Measurements from ENCODE around the gene SLC13A1. TPM values are rescaled to one million over a fixed set of nuclear protein-coding genes. Genes with fewer than 3 reads are reported as not detected.
A peak's percentile ranks its signal among the peaks of the same experiment; 100 is the strongest.

SLC13A1 gene
- total RNA-seq, 6 donors from 2014 or later, result not detected

DNA sequence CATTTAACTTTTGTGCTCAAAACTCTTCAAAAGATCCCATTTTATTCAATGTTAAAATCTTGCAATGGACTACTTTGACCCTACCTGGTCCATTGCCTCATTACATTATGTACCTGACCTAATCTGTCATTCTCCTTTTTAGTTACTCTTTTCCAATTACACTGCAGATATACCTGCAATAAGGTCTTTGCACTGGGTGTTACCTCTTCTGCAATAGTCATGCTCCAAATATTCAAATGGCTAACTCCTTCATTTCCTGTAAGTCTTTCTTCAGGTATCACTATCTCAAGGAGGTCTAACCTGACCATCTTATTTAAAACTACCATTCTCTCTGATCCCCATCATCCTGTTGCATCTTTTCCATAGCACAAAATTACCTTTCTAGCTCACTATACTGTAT is 22.3 kb downstream of the SLC13A1 start:
- ATAC-seq (ENCODE audit: low FRiP score in 2 of 2) (no peak), DNase-seq (no peak)
- Histone ChIP-seq H3K4me3 (no peak overlapping the region), H3K27me3 (no peaks in the 10 kb centered on the region), H3K36me3 (no peaks in the 10 kb centered on the region), H3K9me3 (no peaks in the 10 kb centered on the region), H3K27ac (no peak overlapping the region), H3K4me1 (no peaks in the 10 kb centered on the region)
- TF ChIP-seq POLR2A (IDR thresholded peaks at IDR 0.05) (no peak), EP300 (IDR thresholded peaks at IDR 0.05) (no peak), POLR2AphosphoS5 (IDR thresholded peaks at IDR 0.05) (no peak)
- TF ChIP-seq, protein P1, sequence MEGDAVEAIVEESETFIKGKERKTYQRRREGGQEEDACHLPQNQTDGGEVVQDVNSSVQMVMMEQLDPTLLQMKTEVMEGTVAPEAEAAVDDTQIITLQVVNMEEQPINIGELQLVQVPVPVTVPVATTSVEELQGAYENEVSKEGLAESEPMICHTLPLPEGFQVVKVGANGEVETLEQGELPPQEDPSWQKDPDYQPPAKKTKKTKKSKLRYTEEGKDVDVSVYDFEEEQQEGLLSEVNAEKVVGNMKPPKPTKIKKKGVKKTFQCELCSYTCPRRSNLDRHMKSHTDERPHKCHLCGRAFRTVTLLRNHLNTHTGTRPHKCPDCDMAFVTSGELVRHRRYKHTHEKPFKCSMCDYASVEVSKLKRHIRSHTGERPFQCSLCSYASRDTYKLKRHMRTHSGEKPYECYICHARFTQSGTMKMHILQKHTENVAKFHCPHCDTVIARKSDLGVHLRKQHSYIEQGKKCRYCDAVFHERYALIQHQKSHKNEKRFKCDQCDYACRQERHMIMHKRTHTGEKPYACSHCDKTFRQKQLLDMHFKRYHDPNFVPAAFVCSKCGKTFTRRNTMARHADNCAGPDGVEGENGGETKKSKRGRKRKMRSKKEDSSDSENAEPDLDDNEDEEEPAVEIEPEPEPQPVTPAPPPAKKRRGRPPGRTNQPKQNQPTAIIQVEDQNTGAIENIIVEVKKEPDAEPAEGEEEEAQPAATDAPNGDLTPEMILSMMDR (IDR thresholded peaks at IDR 0.05), result no peak

DNA sequence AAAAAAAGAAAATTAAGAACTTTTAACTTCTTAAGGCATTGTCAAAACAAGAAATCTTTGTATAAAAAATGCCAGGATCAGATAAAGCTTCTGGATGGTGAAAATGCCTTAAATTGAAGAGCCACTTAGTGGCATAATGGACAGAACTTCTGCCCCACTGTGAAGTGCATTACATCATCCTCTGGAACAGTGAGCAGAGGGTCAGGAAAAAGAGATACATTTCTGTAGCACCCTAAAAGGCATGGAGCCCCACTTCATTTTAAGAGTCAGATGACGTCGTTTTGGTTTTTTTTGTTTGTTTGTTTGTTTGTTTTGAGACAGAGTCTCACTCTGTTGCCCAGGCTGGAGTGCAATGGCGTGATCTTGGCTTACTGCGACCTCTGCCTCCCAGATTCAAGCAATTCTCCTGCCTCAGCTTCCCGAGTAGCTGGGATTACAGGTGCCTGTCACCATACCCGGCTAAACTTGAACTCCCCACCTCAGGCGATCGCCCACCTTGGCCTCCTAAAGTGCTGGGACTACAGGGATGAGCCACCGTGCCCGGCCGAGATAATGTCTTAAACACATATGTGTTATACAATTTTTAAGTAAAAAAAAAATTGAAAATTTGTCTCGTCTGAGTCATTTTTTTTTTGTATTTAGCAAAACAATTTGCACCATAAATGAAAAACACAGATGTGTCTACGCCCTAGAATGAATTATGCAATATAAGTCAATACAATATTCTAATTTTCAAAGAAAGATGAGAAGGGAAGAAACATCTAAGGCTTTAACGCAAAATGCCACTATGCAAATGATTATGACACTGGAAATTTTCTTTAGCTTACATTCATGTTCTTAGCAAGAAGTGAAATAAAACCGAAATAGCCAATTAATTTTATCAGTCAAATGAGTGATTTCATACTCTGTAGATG is 29.2 kb downstream of the SLC13A1 start:
- Histone ChIP-seq H3K4me1 (no peaks in the 10 kb centered on the region), H3K4me3 (no peak overlapping the region), H3K36me3 (no peaks in the 10 kb centered on the region), H3K27me3 (no peaks in the 10 kb centered on the region), H3K9me3 (no peaks in the 10 kb centered on the region), H3K27ac (no peak overlapping the region)
- DNase-seq, result peak in 1 of 2 donors; percentile 2
- WGBS, 2 donors, result 89% methylated on average over 15 of the region's 15 CpGs
- TF ChIP-seq, protein P1 (IDR thresholded peaks at IDR 0.05), result no peak
- no peak for TF ChIP-seq POLR2A (IDR thresholded peaks at IDR 0.05)
- no peak for TF ChIP-seq EP300 (IDR thresholded peaks at IDR 0.05)
- TF ChIP-seq POLR2AphosphoS5 (IDR thresholded peaks at IDR 0.05), result no peak
- no peak for ATAC-seq (ENCODE audit: low FRiP score in 2 of 2)

DNA sequence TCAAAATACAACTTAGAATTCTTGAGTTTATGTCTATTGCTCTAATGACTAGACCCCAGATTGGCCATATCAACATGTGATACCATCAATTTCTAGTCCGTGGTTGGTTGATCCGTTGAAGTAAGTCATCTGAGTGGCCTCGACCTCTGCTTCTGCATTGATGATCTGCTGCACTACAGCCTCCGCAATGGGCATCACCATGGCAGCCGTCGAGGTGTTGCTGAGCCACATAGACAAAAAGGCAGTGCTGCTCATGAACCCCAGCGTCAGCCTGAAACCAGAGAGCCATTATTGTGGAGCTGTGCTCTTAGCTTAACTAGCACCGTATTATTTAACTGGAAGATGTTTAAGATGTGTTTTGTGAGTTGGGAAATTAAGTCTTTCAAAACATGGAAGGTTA is 30.7 kb downstream of the SLC13A1 start:
- H3K27ac ChIP-seq, result no peak overlapping the region
- no peak for DNase-seq
- no peak for ATAC-seq (ENCODE audit: low FRiP score in 2 of 2)
- no peaks in the 10 kb centered on the region for H3K27me3 ChIP-seq
- no peaks in the 10 kb centered on the region for H3K4me1 ChIP-seq
- H3K36me3 ChIP-seq, result no peaks in the 10 kb centered on the region
- WGBS, 2 donors, result 89 to 91% methylated on average over 8 of the region's 8 CpGs
- H3K4me3 ChIP-seq, result no peak overlapping the region
- TF ChIP-seq EP300 (IDR thresholded peaks at IDR 0.05), result no peak
- no peak for TF ChIP-seq POLR2AphosphoS5 (IDR thresholded peaks at IDR 0.05)
- TF ChIP-seq, protein P1 (IDR thresholded peaks at IDR 0.05), result no peak
- TF ChIP-seq POLR2A (IDR thresholded peaks at IDR 0.05), result no peak
- H3K9me3 ChIP-seq, result no peaks in the 10 kb centered on the region

DNA sequence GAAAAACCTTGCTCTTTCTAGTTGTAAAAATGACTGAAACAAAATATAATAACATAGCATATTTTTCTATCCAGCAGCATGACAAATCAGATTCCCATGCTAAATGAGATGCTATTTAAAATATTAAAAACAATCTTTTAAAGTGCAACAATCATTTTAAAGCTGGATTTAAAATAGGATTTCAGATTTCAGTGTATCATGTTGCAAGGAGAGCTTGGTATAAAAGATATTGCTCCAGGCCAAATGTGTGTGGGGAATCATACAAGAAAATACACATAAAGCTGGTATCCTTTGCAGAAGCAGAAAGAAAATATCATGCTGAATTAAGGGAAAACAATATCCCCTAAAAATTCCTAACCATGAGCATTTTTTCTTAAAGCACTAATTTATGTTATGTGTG is 42.2 kb downstream of the SLC13A1 start:
- TF ChIP-seq POLR2AphosphoS5 (IDR thresholded peaks at IDR 0.05), result no peak
- no peak overlapping the region for H3K4me3 ChIP-seq
- ATAC-seq (ENCODE audit: low FRiP score in 2 of 2), result no peak
- H3K27ac ChIP-seq, result no peak overlapping the region
- no peaks in the 10 kb centered on the region for H3K4me1 ChIP-seq
- H3K36me3 ChIP-seq, result no peaks in the 10 kb centered on the region
- H3K9me3 ChIP-seq, result no peaks in the 10 kb centered on the region
- DNase-seq, result no peak
- no peaks in the 10 kb centered on the region for H3K27me3 ChIP-seq

DNA sequence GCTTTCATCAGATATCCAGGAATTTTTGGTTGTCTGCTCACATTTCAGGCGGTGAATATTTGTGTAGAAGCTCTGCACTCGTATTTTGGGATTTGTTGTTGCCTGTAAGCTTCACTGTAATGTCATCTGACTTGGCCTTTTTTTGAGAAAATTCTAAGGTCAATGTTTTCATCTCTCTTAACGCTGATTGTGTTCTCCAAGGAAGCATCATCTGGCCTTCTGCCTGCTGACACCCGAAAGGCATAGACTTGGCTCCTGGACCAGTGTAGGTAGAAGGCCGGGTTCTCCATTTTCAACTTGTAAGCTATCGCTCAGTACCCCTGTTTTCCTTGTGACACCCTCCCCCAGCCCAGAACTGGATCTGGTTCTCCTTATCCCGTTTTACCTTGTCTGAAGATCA is 44.2 kb downstream of the SLC13A1 start:
- Histone ChIP-seq H3K4me1 (no peaks in the 10 kb centered on the region), H3K27me3 (no peaks in the 10 kb centered on the region), H3K9me3 (no peaks in the 10 kb centered on the region), H3K4me3 (no peak overlapping the region), H3K36me3 (no peaks in the 10 kb centered on the region), H3K27ac (no peak overlapping the region)
- no peak for DNase-seq
- TF ChIP-seq, protein P1 (IDR thresholded peaks at IDR 0.05), result no peak
- TF ChIP-seq EP300 (IDR thresholded peaks at IDR 0.05) (no peak), POLR2A (IDR thresholded peaks at IDR 0.05) (no peak), POLR2AphosphoS5 (IDR thresholded peaks at IDR 0.05) (no peak)
- ATAC-seq (ENCODE audit: low FRiP score in 2 of 2), result no peak
- 86 to 89% methylated on average over 7 of the region's 7 CpGs for WGBS, 2 donors
